Retina (tissue), 1 donor: Measurements from ENCODE around the gene FBXL20.
"Not testable (repeated sequence)": the region's sequence is repeated elsewhere in the genome, so short reads cannot be mapped to it uniquely, and the experiment has no call there.

Source experiments
- DNase-seq: peaks from one replicate; pipeline ENCODE4 v3.0.0-alpha.2; 2016

Gene FBXL20

DNA sequence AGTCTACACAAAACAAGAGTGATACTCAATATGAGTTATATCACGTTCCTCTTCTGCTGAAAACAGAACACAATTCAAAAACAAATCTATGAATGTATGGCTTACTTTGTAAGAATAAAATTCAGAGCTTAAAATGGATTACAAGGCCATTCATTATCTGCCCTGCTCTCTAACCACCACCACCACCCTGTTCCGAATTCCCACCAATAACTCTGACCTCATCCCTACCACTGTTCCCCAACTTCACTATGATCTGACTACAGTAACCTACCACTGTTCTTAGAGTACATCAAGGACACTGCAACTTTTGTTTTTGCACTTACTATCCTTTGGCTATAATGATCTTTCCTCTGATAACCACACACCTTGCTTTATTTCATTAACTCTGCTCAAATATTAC, 21.3 kb downstream of the FBXL20 start:
- no peak for DNase-seq

DNA sequence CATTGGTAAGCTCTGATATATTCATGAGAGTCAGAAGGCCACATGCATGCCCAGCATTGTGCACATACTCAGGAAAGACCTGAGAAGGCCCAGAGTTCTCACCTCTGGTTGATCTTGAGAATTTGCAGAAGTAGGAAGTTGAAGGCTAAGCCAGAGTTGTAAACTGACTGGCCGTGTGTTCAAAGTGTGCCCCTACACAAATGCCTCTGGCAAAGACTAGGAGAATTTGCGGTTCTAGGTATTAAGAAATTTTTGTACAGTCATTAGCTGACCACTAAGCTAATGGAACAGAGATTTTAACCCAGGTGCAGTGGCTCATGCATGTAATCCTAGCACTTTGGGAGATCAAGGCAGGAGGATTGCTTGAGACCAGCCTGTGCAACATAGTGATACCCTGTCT, 25.0 kb downstream of the FBXL20 start:
- no peak for DNase-seq

DNA sequence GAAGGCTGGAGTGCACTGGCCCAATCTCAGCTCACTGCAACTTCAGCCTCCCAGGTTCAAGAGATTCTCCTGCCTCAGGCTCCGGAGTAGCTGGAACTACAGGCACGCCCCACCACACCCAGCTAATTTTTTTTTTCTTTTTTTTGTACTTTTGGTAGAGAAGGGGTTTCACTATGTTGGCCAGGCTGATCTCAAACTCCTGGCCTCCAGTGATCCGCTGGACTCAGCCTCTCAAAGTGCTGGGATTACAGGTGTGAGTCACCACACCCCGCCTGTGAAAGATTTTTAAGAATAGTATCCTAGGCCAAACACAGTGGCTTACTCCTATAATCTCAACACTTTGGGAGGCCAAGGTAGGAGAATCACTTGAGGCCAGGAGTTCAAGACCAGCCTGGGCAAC, 33.6 kb downstream of the FBXL20 start:
- not testable (repeated sequence) for DNase-seq

DNA sequence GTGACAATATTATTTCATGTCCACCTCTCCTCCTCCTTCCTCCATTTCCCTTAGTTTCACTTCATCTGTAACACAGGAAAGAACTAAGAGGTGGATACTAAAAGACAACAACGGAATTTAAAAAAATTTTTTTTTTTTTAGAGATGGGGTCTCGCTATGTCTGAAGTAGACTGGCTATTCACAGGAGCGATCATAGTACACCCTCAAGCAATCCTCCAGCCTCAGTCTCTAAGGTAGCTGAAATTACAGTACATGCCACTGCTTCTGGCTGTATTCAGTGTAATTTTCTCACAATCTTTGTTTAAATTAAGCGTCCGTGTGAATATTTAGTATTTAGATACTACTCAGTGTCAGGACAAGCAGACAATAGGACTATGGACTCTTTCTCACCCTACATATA, 35.6 kb downstream of the FBXL20 start:
- no peak for DNase-seq

DNA sequence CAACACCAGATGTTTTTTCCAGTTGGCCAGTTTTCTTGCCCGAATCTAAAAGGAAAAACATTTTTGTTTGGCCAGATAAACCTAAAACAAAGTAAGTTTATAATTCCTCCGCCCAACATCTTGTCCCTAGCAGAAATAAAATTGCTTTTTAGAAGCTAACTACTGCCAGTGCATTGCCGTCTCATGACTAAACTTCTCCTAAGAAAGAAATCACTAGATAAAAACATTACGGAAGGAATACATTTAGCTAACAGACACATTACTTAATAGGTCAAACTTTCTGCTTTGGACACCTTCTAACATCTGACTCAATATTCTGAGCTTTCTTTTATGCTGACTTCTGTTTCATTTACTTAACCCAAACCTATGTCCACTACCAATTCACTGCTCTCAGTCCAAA, 36.2 kb downstream of the FBXL20 start:
- DNase-seq: no peak

DNA sequence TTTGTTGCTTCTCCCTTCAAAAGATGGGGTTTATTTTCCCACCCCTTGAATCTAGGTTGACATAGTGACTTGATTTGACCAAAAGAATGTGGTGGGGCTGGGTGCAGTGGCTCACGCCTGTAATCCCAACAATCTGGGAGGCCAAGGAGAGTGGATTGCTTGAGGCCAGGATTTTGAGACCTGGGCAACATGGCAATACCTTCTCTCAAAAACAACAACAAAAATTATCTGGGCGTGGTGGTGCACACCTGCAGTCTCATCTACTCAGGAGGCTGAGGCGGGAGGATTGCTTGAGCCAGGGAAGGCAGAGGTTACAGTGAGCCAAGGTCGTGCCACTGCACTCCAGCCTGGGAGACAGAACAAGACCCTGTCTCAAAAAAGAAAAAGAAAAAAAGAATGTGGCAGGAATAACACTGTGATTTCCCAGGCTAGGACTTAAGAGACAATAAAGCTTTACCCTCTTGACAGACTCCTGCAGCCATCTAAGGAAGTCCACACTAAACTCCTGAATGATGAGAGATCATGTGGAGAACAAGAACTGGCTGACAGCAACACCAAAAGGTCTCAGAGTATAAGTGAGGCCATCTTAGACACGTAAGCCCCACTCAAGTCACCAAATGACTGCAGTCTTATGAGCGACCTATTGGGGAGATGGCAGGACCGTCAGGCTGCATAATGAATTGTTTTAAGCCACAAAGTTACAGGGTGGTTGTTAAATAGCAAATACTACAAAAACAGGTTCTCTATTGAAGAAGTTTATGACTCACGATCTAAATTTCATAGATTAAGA, 37.0 kb downstream of the FBXL20 start:
- DNase-seq: no peak

DNA sequence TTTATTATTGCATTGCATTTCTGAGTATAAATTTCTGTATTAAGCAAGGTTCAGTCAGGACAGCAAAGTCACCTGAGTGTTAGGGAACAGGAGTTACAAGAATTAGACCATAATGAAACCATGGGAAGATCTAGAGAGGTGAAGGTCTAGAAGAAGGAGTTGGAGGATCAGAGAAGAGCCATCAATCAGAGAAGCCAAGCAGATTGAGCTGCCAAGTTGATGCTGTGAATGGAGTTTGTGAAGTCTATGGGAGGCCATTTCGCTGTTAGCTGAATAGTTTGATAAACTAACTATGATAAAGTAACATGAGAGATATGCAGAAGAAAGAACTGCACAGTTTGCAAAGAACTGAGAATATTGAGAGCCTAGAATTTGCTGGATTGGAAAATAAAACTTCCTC, 40.4 kb downstream of the FBXL20 start:
- DNase-seq: no peak

DNA sequence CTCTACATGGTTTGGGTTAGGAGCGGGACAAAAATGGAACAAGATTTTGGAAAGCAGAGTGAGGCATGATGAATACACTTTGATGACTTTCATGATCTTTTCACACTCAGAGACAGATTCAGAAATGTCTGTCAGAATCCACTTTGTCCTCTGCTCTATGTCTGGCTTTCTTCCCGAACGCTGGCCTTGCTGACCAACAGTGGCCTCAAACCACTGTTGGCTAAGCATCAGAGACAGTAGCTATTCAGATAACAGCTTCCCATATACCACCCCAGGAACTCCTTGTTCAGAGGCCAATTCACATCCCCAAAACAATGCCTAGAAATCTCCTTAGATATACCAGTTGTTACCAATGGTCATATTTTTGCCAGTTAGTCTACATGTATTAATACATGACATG, 40.9 kb downstream of the FBXL20 start:
- no peak for DNase-seq

DNA sequence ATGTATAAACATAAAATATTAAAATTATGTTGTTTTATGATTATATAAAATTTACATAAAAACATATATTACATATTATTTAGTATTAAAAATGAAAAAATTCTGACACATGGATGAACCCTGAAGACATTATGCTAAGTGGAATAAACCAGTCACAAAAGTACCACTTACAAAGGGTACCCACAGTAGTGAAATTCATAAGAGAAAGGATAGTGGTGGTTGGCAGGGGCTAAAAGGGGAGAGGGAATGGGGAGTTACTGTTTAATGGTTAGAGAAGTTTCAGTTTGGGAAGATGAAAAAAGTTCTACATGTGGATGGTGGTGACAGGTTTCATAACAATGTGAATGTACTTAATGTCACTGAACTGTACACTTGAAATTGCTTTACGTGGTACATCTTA, 41.4 kb downstream of the FBXL20 start:
- no peak for DNase-seq

DNA sequence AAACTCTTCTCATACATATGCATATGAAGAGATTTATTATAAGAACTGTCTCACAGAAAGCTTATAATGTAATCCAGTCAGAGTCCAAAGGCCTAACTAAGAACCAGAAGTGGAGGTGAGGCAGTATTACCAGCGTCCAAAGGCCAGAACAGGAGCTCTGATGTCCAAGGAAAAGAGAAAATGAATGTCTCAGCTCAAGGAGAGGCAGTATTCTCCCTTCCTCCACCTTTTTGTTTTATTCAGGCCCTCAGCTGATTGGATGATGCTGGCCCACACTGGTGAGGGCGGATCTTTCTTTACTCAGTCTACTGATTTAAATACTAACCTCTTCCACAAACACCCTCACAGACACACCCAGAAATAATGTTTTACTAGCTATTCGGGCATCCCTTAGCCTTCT, 43.4 kb downstream of the FBXL20 start:
- no peak for DNase-seq

DNA sequence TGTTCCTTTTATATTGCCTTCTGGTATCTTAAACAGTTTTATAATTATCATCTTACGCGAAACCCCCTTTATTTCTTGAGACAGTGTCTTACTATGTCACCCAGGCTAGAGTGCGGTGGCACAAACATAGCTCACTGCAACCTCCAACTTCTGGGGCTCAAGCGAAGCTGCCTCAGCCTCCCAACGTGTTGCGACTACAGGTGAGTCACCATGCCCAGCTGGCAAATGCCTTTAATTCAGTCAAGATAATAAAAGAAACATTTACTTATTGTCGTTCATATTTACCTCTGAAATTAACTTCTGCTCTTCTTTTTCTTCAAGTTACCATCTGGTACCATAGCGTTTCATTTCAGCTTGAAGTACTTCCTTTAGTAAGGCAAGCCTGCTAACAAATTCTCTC, 43.9 kb downstream of the FBXL20 start:
- no peak for DNase-seq

DNA sequence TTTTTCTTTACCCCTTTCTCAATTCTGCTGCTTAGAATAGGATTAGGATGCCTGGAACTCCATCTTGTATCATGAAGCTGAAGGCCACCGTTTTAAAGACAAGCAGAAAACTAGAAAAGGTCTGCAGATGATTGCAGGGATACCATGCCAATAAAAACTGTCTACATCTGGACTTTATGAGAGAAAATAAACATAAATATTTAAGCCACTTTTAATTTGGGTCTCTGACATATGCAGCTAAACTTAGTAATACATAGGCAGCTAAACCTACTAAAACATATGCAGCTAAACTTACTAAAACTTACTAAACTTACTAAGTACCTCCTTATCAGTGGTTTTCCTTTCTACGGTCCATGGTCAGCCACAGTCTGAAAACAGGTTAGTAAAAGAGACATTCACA, 48.4 kb downstream of the FBXL20 start:
- no peak for DNase-seq

DNA sequence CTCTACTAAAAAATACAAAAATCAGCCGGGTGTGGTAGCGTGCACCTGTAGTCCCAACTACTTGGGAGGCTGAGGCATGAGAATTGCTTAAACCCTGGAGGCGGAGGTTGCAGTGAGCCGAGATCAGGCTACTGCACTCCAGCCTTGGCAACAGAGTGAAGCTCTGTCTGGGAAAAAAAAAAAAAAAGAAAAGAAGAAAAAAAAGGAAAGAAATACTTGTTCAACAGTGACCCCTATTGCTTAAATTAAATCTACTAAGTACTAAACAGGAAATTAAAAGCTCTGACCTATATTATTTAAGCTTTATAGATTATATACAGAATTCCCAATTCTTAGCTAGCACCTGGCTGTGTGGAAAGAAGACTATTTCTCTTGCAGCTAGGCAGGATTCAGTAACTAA, 48.9 kb downstream of the FBXL20 start:
- DNase-seq: no peak

DNA sequence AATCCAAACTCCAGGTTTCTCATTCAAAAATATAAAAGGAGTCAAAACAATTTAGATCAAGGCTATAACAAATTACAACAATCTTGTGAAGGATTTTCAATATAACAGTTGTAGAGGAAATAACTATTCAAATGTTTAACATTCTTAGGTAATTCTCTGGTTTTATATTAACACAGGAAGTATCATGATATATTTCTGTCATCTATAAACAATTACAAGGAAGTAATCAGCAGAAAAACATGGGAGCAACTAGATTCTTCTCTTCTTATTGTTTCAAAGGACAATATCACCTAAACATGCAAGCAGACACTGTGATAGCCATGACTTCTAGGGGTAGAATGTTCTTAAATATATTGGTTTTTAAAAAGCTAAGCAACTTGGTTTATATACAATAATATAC, 49.9 kb downstream of the FBXL20 start:
- no peak for DNase-seq

DNA sequence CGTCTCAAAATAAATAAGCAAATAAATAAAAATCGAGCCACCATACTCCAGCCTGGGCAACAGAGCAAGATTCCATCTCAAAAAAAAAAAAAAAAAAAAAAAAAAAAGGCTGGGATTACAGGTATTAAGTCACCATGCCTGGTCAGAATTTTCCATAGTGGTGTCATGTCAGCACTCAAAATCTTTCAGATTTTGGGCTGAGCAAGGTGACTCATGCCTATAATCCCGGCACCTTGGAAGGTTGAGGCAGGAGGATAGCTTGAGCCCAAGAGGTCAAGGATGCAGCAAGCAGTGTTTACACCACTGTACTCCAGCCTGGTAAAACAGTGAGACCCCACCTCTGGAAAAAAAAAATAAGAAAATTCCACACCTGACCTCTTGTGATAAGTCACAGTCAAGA, 52.2 kb downstream of the FBXL20 start:
- DNase-seq: no peak

DNA sequence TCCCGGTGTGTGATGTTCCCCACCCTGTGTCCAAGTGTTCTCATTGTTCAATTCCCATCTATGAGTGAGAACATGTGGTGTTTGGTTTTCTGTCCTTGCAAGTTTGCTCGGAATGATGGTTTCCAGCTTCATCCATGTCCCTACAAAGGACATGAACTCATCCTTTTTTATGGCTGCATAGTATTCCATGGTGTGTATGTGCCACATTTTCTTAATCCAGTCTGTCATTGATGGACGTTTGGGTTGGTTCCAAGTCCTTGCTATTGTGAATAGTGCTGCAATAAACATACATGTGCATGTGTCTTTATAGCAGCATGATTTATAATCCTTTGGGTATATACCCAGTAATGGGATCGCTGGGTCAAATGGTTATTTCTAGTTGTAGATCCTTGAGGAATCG, 54.6 kb downstream of the FBXL20 start:
- not testable (repeated sequence) for DNase-seq

DNA sequence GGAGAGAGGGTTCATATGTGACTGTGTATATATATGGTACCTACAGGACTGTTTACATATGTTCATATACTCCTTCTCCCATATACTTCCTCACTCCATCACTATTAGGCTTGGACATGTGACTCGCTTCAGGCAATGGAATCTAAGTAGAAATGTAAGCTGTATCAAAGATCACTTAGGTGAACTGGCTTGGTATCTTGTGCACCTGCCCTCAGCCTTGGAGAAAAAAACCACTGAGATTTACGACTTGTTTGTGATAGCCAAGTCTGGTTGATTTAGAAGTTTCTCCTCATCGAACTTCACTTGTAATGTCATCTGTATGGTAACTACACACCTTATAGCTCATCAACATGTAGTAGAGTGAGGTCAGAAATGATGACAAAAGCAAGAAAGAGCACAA, 59.9 kb downstream of the FBXL20 start:
- DNase-seq: no peak

DNA sequence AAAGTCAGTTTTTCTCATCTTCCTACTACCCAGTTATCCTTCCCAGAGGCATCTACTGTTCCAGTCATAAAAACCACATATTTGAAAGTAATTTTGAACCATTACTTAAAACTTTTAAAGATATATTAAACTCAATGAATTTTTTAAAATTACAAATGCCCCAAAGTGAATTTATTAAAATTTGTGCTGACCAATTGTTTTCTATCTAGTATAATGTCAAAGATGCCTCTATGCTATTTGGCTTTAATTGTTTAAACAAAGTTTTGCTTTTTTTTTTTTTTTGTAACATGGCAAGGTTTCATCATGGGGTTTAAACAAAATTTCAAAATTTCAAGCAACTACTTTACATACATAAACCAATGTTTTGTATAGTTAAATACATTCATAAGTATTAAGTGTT, 60.7 kb downstream of the FBXL20 start:
- no peak for DNase-seq

DNA sequence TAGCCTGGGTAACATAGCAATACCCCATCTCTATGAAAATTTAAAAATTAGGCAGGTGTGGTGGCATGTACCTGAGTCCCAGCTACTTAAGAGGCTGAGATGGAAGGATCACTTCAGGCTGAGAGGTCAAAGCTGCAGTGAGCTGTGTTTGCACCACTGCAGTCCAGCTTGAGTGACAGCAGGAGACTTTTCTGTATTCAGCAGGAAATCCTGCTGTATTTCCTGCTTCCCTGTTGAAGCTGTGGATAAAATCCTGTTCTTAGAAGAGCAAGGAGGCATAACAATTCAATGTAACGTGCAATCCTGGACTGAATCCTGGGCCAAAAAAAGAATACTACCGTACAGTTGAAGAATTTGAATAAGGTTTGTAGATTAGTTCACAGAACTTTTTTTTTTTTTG, 62.2 kb downstream of the FBXL20 start:
- DNase-seq: no peak

DNA sequence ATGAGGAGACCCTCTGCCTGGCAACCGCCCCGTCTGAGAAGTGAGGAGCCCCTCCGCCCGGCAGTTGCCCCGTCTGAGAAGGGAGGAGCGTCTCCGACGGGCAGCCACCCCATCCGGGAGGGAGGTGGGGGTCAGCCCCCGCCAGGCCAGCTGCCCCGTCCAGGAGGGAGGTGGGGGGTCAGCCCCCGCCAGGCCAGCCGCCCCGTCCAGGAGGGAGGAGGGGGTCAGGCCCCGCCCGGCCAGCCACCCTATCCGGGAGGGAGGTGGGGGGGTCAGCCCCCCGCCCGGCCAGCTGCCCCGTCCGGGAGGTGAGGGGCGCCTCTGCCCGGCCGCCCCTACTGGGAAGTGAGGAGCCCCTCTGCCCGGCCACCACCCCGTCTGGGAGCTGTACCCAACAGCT, 63.8 kb downstream of the FBXL20 start:
- DNase-seq: not testable (repeated sequence)

DNA sequence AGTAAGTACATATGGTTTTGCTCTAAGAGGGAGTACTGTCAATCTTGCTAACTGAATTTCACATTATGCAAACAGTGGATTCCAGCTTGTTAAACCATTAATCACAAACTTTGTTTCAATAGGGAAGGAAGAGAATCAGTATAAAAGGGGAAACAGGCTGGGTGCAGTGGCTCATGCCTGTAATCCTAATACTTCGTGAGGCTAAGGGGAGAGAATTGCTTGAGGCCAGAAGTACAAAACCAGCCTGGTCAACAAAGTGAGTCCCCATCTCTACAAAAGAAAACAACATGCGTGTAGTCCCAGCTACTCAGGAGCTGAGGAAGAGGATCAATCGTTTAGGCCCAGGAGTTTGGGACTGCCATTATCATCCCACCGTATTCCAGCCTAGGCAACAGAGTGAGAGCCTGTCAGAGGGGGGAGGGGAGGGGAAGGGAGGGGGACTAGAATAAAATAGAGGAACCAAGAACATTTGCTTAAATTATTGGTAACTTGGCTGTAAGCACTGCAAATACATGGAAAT, 65.7 kb downstream of the FBXL20 start:
- DNase-seq: no peak

DNA sequence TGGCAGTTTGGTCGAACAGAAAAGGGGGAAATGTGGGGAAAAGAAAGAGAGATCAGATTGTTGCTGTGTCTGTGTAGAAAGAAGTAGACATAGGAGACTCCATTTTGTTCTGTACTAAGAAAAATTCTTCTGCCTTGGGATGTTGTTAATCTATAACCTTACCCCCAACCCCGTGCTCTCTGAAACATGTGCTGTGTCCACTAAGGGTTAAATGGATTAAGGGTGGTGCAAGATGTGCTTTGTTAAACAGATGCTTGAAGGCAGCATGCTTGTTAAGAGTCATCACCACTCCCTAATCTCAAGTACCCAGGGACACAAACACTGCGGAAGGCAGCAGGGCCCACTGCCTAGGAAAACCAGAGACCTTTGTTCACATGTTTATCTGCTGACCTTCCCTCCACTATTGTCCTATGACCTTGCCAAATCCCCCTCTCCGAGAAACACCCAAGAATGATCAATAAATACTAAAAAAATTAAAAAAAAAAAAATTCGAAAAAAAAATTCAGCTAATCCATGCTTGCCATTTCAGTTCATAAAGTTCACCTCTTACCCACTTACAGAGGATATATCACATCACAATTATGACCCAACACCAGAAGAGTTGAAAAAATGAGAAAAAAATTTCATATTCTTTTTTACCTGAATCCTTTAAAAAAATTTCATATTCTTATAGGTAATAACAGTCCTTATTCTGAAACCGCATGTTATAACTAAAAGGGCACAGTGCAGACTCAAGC, 67.2 kb downstream of the FBXL20 start:
- DNase-seq: not testable (repeated sequence)

DNA sequence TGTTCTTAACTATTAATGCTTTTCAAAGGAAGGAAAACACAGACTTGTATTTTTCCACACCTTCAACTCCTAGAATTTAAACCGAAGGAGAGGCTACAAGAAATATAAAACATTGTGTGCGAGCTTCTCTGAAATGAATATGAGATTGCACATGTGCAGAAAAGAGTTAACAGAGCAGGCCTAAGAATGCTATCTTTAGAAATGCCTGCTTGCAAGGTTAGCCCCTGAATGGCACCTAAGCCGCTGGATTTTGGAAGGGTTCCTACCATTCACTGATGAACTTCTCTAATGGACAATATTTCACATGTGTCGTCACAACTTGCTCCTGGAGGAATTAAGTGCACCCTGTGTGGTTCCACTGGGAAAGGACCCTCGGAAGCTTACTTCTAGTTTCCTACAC, 69.3 kb downstream of the FBXL20 start:
- DNase-seq: no peak

DNA sequence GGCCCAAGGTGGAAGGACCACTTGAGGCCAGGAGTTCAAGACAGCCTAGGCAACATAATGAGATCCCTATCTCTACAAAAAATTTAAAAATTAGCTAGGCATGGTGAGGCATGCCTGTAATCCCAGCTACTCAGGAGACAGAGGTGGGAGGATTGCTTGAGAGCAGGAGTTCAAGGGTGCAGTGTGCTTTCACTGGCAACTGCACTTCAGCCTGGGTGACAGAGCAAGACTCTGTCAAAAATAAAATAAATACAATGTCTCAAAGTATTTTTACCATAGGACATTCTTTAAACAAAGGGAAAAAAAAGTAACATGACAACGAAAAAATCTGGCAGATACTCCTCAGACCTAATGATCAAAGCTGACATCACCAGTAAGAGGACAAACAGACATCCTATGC, 72.6 kb downstream of the FBXL20 start:
- DNase-seq: no peak

DNA sequence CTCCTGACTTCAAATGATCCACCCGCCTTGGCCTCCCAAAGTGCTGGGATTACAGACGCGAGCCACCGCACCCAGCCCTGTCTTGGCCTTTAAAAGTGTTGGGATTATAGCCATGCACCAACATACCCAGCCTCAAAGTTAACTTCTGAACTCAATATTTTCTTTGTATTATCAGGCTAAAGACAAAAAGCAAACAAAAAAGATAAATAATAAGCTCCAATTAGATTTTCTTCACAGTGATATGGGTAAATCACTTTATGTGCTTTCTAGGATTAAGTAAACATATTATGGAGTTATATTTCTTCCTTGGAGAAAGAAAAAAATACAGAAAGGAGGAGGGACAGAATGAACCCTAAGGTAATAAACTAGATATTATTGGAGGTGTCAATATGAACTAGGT, 74.3 kb downstream of the FBXL20 start:
- no peak for DNase-seq
